NCI-H2196 treated with DMSO at 0.1 percent for 48 hours (cell line): ENCODE results near the gene ANO2.

ENCODE experiments used
- DNase-seq: peaks from one replicate; lab custom pipeline; 2025; ENCODE audit not compliant: unreplicated experiment; lab: John Stamatoyannopoulos, UW

Gene ANO2

DNA sequence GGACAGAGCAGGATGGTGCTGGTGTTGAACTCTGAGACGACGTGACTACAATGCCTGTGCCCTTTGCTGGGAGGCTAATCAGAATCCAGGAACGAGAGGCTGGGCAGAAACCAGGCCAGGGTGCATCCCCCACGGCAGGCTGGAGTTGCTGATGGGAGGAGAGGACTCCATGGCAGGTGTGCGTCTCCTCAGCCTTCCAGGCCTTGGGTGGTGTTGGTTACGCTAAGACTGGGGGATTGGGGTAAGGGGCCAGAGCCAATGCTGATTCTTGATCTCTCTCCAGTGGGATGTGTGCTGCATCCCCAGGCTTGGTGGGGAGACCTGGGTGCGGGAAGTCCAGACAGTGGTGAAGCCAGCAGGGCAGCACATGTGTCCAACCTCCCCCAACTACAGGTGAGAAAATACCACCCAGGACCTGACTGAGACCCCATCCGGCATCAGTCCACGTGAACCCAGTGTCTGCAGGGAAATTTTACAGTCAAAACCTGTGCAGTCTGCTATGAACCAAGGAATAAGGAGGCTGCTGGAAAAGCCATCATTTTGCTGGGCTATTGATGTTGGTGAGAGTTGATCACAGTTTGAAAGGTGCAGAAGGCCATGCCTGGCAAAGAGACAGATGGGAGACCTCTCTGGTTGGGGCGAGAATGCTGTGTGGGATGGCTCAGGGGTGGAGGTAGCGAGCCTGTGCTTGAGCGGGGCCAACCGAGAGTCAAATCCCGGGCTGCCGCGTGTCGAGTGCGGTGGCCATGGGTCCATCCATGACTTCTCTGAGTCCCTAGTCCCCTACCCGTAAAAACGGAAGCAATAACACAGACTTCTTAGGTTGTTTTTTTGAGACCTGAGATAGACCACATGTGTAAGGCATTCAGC, 423.4 kb downstream of the ANO2 start:
- DNase-seq, result no peak

DNA sequence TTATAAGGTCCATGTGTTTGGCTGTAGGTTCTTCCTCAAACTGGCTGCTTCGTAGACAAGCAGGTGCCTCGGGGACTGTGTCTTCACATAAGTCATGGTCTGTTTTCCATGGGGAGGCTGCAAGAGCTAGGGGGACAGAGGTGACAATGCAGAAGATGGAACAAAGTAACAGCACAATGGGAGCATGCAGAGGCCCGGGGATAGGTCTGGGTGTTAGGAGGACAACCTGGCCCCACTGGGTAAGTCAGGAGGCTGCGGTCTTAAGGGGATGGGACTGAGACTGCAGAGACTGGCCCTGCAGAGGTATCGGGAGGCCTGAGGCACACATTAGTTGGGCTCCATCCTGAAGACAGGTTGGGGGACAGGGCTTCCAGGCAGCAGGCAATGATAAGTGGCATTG, 424.2 kb downstream of the ANO2 start:
- DNase-seq, result no peak

DNA sequence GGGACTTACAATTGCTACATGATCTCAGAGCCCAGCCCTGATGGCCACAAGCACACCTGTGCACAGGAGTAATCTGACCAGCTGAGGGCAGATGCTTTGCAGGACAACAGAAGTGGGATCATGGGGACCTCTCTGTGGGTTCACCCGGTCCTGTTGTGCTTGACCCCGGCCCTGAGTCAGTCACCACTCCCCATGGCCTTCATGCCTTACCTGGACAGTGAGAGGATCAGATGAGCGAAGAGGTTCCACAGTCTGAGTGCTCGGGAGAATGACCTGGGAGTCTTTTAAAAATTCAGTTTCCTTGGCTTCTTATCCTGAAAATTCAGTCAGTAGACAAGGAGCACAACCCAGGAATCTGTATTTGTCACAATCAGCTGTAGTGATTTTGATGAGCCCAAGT, 425.0 kb downstream of the ANO2 start:
- DNase-seq, result no peak

DNA sequence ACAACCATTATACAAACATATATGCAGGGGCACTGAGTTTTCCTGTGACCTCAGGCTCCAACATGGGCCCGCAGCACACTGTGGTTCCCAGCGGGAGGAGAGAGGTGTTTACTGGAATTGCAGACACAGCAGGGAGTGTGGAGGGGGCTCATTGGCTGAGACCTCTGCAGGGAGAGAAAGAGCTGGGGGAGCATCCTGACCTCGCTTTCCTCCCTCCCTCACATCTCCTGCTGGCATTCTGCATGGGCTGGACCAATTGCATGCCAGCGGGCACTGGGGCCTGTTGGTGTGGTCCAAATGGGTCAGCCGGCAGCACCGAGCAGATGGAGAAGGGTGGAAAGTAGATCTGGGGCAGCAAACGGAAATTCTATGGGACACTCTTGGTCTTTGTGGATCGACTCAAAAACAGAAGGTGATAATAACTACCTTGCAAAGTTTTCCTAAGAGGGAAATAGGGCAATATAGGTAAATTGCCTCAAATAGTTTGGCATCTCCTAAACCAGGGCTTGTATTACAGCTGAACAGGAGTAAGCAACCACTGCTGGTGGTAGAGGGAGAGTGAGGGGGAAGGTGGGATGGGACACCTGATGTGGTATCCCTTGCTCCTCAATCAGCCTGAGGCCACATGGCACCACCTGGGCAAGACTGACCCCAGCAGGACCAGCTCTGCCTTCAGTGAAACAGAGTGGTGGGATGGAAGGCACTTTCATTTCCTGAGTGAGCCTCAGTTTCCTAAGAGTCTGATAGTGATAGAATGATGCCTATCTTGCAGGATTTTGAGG, 426.3 kb downstream of the ANO2 start:
- no peak for DNase-seq

DNA sequence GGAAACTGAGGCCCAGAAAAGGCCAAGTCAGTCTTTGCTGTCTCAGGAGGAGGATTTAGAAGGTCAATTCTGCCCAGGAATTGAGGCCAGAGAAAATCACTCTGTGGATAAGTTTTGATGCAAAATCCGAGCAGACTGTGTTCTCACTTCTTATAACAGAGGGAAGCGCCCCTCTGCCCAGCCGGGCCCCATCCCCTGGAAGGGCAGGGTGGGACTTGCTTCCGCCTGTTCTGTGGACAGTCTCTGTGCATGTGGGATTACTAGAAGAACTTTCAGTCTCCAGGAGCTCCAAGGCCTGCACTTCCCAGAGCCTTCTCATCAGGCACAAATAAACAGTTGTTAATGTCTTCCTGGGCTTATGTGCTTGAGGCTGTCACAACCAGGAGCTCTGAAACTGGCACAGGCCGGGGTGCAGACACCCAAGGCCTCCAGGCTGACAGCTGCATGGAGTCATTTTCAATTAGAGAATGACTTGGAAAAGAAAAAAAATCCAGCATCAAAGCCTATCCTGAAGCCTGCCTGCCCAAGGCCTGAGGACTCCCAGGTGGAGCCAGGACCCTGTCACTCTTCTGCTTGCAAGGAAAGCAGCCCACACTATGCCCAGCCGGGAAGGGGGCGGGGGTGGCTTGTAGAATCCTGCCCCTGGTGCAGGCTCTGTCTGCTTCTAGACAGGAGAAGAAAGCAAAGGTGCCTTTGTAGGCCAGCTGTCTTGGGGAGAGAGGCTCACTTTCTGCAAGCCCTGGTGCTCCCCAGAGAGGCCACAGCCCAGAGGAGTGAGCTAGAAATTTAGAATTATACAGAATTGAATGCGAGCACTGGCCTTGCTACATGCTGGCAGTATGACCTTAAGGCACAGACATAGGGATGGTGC, 428.5 kb downstream of the ANO2 start:
- DNase-seq, result no peak

DNA sequence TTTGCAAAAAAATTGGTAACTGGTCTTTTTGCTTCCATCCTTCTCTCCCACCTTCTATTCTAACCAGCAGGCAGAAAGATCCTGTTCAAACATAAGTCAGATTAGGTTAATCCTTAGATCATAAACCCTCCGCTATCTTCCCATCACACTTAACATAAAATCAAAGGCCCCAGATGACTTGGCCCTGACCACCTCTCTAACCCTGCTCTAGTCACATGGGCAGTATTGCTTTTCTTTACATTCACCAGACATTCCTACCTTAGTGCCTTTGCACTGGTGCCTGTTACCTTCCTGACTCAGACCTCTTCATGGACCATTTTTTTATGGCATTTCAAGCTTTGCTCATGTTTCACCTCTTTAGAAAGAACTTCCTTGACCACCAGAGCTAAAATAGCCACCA, 429.6 kb downstream of the ANO2 start:
- DNase-seq, result no peak

DNA sequence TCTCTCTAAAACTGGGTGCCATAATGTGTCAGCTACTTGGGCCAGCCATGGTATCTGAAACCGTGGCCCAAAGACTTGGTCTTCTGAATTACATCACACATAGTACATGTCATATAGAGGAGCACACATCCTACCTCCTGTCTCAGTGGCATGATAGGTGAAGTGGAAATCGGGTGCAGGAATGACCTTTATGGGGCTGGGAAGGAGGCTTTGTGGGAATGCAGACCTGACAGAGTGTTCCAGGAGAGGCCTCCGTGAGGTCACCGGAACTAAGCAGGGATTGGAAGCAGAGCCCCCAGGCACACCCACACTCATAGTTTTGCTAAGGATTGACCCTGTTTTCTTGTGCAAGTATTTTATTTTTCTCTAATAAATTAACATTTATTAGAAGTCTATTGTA, 430.5 kb downstream of the ANO2 start:
- DNase-seq, result no peak

DNA sequence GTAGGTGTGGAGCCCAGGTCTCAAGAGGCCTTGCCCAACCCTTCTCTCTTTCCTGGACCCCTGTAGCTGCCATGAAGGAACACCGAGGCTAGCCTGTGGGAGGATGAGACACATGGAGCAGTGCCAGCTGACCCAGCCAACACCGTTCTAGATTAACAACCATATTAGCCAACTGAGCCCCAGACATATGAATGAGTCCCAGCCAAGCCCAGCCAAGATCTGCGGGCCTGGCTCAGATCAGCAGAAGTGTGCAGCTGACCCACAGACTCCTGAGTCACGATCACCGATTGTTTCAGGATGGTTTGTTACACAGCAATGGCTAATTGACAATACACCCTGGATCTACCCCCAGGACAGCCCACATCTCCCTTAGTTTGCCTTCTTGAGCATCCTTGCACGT, 431.0 kb downstream of the ANO2 start:
- no peak for DNase-seq

DNA sequence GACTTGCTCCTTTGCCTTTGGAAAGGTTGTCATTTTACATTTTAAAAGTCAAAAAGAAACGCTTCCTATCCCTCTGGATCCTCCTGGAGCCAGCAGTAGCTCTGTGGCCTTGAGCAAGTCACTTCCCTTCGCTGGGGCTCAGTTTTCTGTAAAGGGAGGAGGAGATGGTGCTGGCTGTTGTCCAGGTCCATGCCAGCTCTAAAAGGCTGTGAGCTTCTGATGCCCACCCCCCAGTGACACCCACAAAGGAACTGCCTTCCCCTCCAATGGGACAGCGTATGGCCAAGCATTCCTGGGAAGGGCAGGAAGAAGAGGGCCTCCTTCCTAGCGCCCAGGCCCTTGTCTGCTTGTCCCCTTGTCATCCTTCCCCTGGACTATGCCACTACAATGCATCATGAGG, 431.7 kb downstream of the ANO2 start:
- no peak for DNase-seq
